Measurements from ENCODE around the gene GTF3C1.

DNA sequence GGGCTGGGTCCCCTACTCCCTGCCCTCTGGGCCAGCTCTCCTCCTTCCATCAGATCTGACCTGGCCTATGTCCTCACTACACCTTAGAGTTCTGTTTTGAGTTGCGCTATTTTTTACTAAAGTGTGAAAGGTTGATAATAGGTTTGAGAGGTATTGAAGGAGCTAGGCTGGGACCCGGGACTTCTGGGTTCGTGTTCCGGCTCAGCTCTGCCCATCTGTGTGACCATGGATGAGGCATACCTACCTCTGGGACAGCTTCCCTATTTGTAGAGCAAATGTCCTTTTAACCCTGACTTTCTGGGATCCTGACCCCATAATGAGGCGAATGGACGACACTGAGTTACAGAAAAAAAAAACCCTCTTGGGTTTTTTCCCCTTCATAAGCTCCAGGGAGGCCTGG lies 111.8 kb downstream of the GTF3C1 start:
- TF ChIP-seq, protein P1, sequence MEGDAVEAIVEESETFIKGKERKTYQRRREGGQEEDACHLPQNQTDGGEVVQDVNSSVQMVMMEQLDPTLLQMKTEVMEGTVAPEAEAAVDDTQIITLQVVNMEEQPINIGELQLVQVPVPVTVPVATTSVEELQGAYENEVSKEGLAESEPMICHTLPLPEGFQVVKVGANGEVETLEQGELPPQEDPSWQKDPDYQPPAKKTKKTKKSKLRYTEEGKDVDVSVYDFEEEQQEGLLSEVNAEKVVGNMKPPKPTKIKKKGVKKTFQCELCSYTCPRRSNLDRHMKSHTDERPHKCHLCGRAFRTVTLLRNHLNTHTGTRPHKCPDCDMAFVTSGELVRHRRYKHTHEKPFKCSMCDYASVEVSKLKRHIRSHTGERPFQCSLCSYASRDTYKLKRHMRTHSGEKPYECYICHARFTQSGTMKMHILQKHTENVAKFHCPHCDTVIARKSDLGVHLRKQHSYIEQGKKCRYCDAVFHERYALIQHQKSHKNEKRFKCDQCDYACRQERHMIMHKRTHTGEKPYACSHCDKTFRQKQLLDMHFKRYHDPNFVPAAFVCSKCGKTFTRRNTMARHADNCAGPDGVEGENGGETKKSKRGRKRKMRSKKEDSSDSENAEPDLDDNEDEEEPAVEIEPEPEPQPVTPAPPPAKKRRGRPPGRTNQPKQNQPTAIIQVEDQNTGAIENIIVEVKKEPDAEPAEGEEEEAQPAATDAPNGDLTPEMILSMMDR (IDR thresholded peaks at IDR 0.05): no peak
- TF ChIP-seq EP300 (IDR thresholded peaks at IDR 0.05) (no peak), POLR2AphosphoS5 (IDR thresholded peaks at IDR 0.05) (no peak), POLR2A (IDR thresholded peaks at IDR 0.05) (no peak)
